CD4-positive, CD25-positive, alpha-beta regulatory T cell (primary cell): Measurements from ENCODE around the gene CDH12. TPM values are rescaled to one million over a fixed set of nuclear protein-coding genes. Genes with fewer than 3 reads are reported as not detected.
"Not testable (repeated sequence)": the region's sequence is repeated elsewhere in the genome, so short reads cannot be mapped to it uniquely, and the experiment has no call there.

Source experiments
- ATAC-seq, 2 donors: fragments of 150-1000 bp; cut with Tn5 transposase; one replicate each; pipeline ENCODE4 v1.10.0; 2021; ENCODE audit warnings: low read depth in 2 of 2, moderate number of reproducible peaks in 2 of 2, moderate library complexity in 1 of 2
- DNase-seq, 3 donors: peaks; one replicate each; pipeline versions ENCODE4 v3.0.0 to v3.0.0-alpha.2; 2012 to 2022; ENCODE audit warnings: mixed read lengths in 1 of 3
- H3K27ac ChIP-seq: one replicate; pipeline ENCODE4 v1.7.0; 2013; ENCODE audit warnings: mild to moderate bottlenecking, low read length; ENCODE audit not compliant: insufficient read depth, poor library complexity, severe bottlenecking
- H3K27me3 ChIP-seq: one replicate; pipeline ENCODE4 v1.7.0; 2013; ENCODE audit warnings: low read length; ENCODE audit not compliant: control insufficient read depth, insufficient read depth
- H3K36me3 ChIP-seq: one replicate; pipeline ENCODE4 v1.7.0; 2013; ENCODE audit warnings: mild to moderate bottlenecking, low read length, moderate library complexity; ENCODE audit not compliant: control insufficient read depth, insufficient read depth
- H3K4me1 ChIP-seq: 2 replicates; pipeline ENCODE4 v1.7.0; 2013; ENCODE audit warnings: mild to moderate bottlenecking, low read length; ENCODE audit not compliant: insufficient read depth, control insufficient read depth, poor library complexity, severe bottlenecking
- H3K4me3 ChIP-seq: one replicate; pipeline ENCODE4 v1.7.0; 2013; ENCODE audit warnings: low read depth, mild to moderate bottlenecking, low read length, moderate library complexity
- H3K9me3 ChIP-seq, 2 experiments: 1 replicate in 1 of 2; 2 replicates in 1 of 2; pipeline ENCODE4 v1.7.0; 2013; ENCODE audit warnings: low read length in 2 of 2, mild to moderate bottlenecking in 1 of 2, moderate library complexity in 1 of 2; ENCODE audit not compliant: control insufficient read depth in 2 of 2
- H3K27ac Mint-ChIP-seq, 3 donors: one replicate each; pipeline ENCODE4 v1.8.0; 2020 to 2022; ENCODE audit warnings: mild to moderate bottlenecking in 3 of 3, mixed read lengths in 3 of 3, moderate library complexity in 2 of 3
- H3K27me3 Mint-ChIP-seq: one replicate; pipeline ENCODE4 v1.8.0; 2022; ENCODE audit warnings: mild to moderate bottlenecking, mixed read lengths
- H3K36me3 Mint-ChIP-seq: one replicate; pipeline ENCODE4 v1.8.0; 2020; ENCODE audit warnings: mixed read lengths
- H3K4me1 Mint-ChIP-seq, 4 donors: one replicate each; pipeline ENCODE4 v1.8.0; 2020 to 2022; ENCODE audit warnings: mixed read lengths in 4 of 4, mild to moderate bottlenecking in 1 of 4
- H3K4me3 Mint-ChIP-seq, 4 donors: one replicate each; pipeline ENCODE4 v1.8.0; 2020 to 2022; ENCODE audit warnings: mild to moderate bottlenecking in 4 of 4, mixed read lengths in 4 of 4, moderate library complexity in 3 of 4
- H3K9me3 Mint-ChIP-seq, 7 donors: one replicate each; pipeline ENCODE4 v1.8.0; 2020 to 2022; ENCODE audit warnings: mixed read lengths in 7 of 7, mild to moderate bottlenecking in 3 of 7, moderate library complexity in 2 of 7
- polyA plus RNA-seq, 4 donors: library from polyadenylated mRNA; unstranded; fragments of 300-500 nt; fragmentation: Illumina TruSeq; gene quantifications; one replicate each; pipeline ENCODE4 v1.2.3, GENCODE V29; 2021
- total RNA-seq: library from RNA; stranded (reverse); gene quantifications from one replicate; pipeline ENCODE4 v1.2.3, GENCODE V29; 2022

CDH12 gene
- total and polyA plus RNA-seq, 5 donors from 2014 or later, result not detected

DNA sequence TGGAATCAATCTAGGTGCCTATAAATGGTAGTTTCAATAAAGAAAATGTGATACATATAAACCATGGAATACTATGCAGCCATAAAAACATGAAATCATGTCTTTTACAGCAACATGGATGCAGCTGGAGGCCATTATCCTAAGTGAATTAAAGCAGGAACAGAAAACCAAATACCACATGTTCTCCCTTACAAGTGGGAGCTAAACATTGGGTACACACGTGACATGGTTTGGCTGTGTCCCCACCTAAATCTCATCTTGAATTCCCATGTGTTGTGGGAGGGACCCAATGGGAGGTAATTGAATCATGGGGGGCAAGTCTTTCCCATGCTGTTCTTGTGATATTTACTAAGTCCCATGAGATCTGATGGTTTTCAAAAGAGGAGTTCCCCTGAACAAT lies 78.9 kb downstream of the CDH12 start:
- peaks cover 0 to 28% (median 8%) of the 10 kb centered on the region in 7 donors for H3K9me3 Mint-ChIP-seq
- H3K27ac ChIP-seq, H3K36me3 ChIP-seq, H3K9me3 ChIP-seq, H3K4me1 ChIP-seq, H3K4me1 Mint-ChIP-seq, DNase-seq, H3K4me3 ChIP-seq, H3K27ac Mint-ChIP-seq, H3K27me3 ChIP-seq, H3K27me3 Mint-ChIP-seq, H3K4me3 Mint-ChIP-seq, ATAC-seq, H3K36me3 Mint-ChIP-seq: not testable (repeated sequence)

DNA sequence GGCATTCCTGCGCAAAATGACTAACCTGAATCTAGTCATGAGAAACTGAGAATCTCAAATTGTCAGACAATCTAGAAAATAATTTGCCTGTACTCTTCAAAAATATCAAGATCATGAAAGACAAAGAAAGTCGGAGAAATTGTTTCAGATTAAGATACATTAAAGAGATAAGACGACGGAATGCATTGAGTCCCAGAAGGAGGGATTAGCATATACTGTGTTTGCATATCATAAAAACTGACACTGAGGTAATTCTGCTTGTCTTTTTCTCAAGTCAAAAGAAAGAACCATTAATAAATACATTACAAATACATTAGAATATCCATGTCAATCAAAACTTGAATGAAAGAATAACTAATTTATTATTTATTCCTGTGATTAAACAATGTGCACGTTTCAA lies 88.4 kb downstream of the CDH12 start:
- no peak for DNase-seq
- Histone ChIP-seq H3K36me3 (no peaks in the 10 kb centered on the region), H3K4me1 (no peaks in the 10 kb centered on the region), H3K9me3 (peaks cover 4 to 11% of the 10 kb centered on the region in 2 experiments), H3K27ac (no peak overlapping the region), H3K4me3 (no peak overlapping the region), H3K27me3 (no peaks in the 10 kb centered on the region)
- Mint-ChIP-seq H3K36me3 (no peaks in the 10 kb centered on the region), H3K27me3 (no peaks in the 10 kb centered on the region), H3K4me3 (no peak overlapping the region), H3K27ac (no peak overlapping the region), H3K9me3 (peaks cover 0 to 28% (median 5%) of the 10 kb centered on the region in 7 donors), H3K4me1 (no peaks in the 10 kb centered on the region)
- ATAC-seq, result no peak

DNA sequence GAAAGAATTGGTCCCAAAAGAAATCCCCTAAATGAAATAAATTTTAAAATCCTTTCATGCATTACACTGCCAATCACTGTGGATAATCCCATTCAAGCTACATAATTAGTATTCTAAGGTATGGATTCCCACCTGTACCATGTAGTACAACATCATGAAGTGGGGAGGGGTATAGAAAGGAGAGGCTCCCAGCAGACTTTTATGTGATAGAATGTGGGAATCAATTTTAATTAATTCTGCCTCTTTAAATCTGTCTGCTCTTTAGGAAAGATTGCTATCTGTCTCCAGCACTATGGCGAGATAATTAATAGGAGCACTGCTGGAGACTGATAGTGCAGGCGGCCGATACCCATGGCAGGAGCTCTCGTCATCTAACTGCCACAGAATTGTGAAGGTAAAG lies 95.4 kb downstream of the CDH12 start:
- Histone ChIP-seq H3K36me3 (no peaks in the 10 kb centered on the region), H3K9me3 (peaks cover 0 to 5% of the 10 kb centered on the region in 2 experiments), H3K4me1 (no peaks in the 10 kb centered on the region), H3K27me3 (no peaks in the 10 kb centered on the region), H3K4me3 (no peak overlapping the region), H3K27ac (no peak overlapping the region)
- Mint-ChIP-seq H3K27me3 (no peaks in the 10 kb centered on the region), H3K4me3 (no peak overlapping the region), H3K9me3 (peaks cover 0 to 28% (median 8%) of the 10 kb centered on the region in 7 donors), H3K4me1 (no peaks in the 10 kb centered on the region), H3K36me3 (no peaks in the 10 kb centered on the region), H3K27ac (no peak overlapping the region)
- DNase-seq, result no peak
- ATAC-seq, result no peak

DNA sequence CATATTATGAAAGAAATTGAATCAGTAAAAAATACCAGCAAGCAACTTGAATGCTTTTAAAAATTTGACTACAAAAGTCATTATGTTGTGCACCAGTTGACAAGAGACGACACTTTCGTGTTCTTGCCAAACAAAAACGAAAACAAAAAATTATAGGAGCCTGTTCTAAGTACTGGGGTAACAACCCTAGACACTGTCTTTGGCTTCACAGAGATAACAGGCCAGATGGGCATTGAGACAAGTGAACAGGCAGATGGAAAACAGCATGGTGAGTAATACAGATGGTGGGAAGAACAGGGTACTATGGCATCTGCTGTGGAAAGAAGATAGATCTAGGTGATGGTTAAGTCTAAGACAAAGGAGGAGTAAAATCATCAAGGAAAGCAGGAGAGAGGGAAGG lies 99.0 kb downstream of the CDH12 start:
- H3K4me3 ChIP-seq, result no peak overlapping the region
- H3K27me3 ChIP-seq, result no peaks in the 10 kb centered on the region
- H3K4me1 ChIP-seq, result no peaks in the 10 kb centered on the region
- no peak for DNase-seq
- Mint-ChIP-seq H3K9me3 (peaks cover 0 to 18% (median 12%) of the 10 kb centered on the region in 7 donors), H3K36me3 (no peaks in the 10 kb centered on the region), H3K27ac (peak overlapping the region in 1 of 3 donors; percentile 49), H3K27me3 (no peaks in the 10 kb centered on the region), H3K4me3 (no peak overlapping the region), H3K4me1 (no peaks in the 10 kb centered on the region)
- ATAC-seq, result no peak
- H3K27ac ChIP-seq, result no peak overlapping the region
- H3K36me3 ChIP-seq, result no peaks in the 10 kb centered on the region
- H3K9me3 ChIP-seq, result peaks cover 0 to under 1% of the 10 kb centered on the region in 2 experiments

DNA sequence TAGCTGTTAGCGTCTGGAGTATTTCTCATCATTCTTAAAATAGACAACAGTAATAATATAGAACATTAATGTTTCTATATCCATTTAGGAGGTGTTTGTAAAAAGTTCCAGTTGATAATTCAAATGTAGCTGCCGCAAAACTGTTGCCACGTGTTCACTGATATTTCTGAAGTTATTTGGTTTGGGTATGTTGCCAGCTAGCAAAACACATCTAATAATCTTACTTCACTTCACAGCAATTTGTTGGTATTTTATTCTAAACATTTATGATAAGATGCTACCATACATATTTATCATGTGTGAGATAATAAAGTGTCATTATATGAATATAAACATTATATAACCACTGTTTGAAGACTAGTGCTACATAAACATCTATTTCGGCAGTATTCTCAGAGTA lies 101.6 kb downstream of the CDH12 start:
- Mint-ChIP-seq H3K4me3 (no peak overlapping the region), H3K27me3 (no peaks in the 10 kb centered on the region), H3K27ac (no peak overlapping the region), H3K4me1 (no peaks in the 10 kb centered on the region), H3K9me3 (peaks cover 0 to 13% (median 9%) of the 10 kb centered on the region in 7 donors), H3K36me3 (no peaks in the 10 kb centered on the region)
- Histone ChIP-seq H3K27ac (no peak overlapping the region), H3K4me1 (no peaks in the 10 kb centered on the region), H3K4me3 (no peak overlapping the region), H3K9me3 (peaks cover 0 to 3% of the 10 kb centered on the region in 2 experiments), H3K27me3 (no peaks in the 10 kb centered on the region), H3K36me3 (no peaks in the 10 kb centered on the region)
- ATAC-seq, result no peak
- no peak for DNase-seq

DNA sequence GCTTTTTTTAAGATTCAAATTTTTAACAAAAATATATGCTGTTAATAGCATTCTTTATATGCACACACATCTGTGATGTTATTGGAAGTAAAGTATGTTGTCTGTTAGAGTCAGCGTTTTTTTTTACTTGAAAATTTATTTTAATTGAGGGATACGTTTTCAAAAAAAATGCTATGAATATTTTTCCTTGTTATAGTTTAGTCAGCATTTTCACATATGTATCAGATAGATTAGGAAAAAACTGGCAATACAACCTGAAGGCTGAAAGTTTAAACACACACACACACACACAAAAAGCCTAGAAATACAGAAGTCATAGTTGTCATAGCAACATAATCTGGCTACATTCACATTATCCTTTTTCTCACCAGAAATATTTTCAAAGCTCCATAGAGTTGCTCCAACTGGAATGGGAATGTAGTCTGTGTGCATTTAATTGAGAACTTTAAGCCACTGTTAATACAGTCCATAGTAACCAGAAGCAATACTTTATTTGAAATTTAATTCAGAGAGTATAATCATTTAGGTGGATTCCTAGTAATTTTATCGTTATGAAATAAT lies 116.6 kb downstream of the CDH12 start:
- peaks cover 4 to 5% of the 10 kb centered on the region in 2 experiments for H3K9me3 ChIP-seq
- no peaks in the 10 kb centered on the region for H3K27me3 Mint-ChIP-seq
- DNase-seq, result no peak
- ATAC-seq, result no peak
- peaks cover 0 to 16% (median 4%) of the 10 kb centered on the region in 7 donors for H3K9me3 Mint-ChIP-seq
- H3K27ac ChIP-seq, result no peak overlapping the region
- no peaks in the 10 kb centered on the region for H3K4me1 Mint-ChIP-seq
- no peak overlapping the region for H3K4me3 ChIP-seq
- H3K36me3 ChIP-seq, result no peaks in the 10 kb centered on the region
- H3K4me1 ChIP-seq, result no peaks in the 10 kb centered on the region
- H3K4me3 Mint-ChIP-seq, result no peak overlapping the region
- no peak overlapping the region for H3K27ac Mint-ChIP-seq
- no peaks in the 10 kb centered on the region for H3K36me3 Mint-ChIP-seq
- H3K27me3 ChIP-seq, result no peaks in the 10 kb centered on the region

DNA sequence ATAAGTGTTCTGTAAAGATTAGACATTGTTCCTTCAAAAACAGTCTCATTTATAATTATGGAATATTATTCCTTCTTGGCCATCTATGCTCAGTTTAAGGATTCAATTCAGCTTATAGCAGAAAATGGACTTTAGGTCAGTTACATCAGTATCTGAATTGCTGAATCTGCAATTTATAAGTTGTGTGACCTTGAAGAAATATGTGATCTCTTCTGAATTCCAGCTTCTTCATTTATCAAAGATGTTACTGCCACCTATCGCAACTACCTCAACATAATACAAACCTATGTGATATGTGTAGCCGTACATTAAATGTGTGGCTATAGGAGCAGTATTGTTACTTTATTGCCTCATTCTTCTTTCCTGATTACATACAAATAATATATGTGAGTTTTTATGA lies 118.2 kb downstream of the CDH12 start:
- no peaks in the 10 kb centered on the region for H3K4me1 ChIP-seq
- Mint-ChIP-seq H3K27ac (no peak overlapping the region), H3K36me3 (no peaks in the 10 kb centered on the region), H3K9me3 (peaks cover 2 to 11% (median 4%) of the 10 kb centered on the region in 7 donors), H3K27me3 (no peaks in the 10 kb centered on the region), H3K4me1 (no peaks in the 10 kb centered on the region), H3K4me3 (no peak overlapping the region)
- H3K4me3 ChIP-seq, result no peak overlapping the region
- H3K9me3 ChIP-seq, result peaks cover 3 to 5% of the 10 kb centered on the region in 2 experiments
- H3K27me3 ChIP-seq, result no peaks in the 10 kb centered on the region
- no peaks in the 10 kb centered on the region for H3K36me3 ChIP-seq
- ATAC-seq (no peak), DNase-seq (no peak)
- no peak overlapping the region for H3K27ac ChIP-seq

DNA sequence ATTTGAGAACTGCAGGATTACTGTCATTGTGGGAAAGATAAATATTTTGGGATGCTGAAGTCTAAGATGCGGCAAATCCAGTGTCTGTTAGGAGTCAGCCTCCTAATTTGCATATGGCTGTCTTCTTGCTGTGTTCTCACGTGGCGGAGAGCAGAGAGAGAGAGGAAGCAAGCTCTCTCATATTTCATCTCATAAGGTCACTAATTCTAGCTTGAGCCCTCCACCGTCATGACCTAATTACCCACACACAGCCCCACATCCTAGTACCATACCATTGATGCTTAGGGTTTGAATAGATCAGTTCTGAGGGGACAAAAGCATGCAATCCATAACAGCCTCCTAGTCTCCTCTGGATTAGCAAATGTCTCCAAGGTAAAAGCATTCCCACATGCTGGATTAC lies 124.5 kb downstream of the CDH12 start:
- no peaks in the 10 kb centered on the region for H3K4me1 ChIP-seq
- peaks cover 3 to 16% (median 4%) of the 10 kb centered on the region in 7 donors for H3K9me3 Mint-ChIP-seq
- H3K27ac Mint-ChIP-seq, result no peak overlapping the region
- no peaks in the 10 kb centered on the region for H3K27me3 Mint-ChIP-seq
- H3K27ac ChIP-seq, result no peak overlapping the region
- H3K27me3 ChIP-seq, result no peaks in the 10 kb centered on the region
- H3K36me3 ChIP-seq, result no peaks in the 10 kb centered on the region
- H3K4me3 ChIP-seq, result no peak overlapping the region
- H3K36me3 Mint-ChIP-seq, result no peaks in the 10 kb centered on the region
- H3K4me1 Mint-ChIP-seq, result no peaks in the 10 kb centered on the region
- ATAC-seq (no peak), DNase-seq (no peak)
- peaks cover 0 to 3% of the 10 kb centered on the region in 2 experiments for H3K9me3 ChIP-seq
- H3K4me3 Mint-ChIP-seq, result no peak overlapping the region
